A673 (cell line): ENCODE measurements around the gene SLC39A9. TPM values are rescaled to one million over a fixed set of nuclear protein-coding genes. Genes with fewer than 3 reads are reported as not detected.

Experiments
- BruUV-seq: library from RNA; stranded (reverse); fragments of 400-500 nt; replicated peaks from 2 replicates; lab custom pipeline; 2021; lab: Mats Ljungman, UMichigan
- CTCF ChIA-PET: fragments of 300-600 bp; sonication (Branson Sonifier 250); formaldehyde crosslinking; loops from one replicate; lab custom pipeline; 2022; ENCODE audit warnings: antibody characterized with exemption; lab: Charles Lee
- POLR2A ChIA-PET: fragments of 300-600 bp; sonication (Branson Sonifier 250); formaldehyde crosslinking; loops from one replicate; lab custom pipeline; 2022; ENCODE audit warnings: antibody characterized with exemption; ENCODE audit not compliant: low non-redundant PET; lab: Charles Lee
- DNase-seq: peaks from one replicate; pipeline ENCODE4 v3.0.0-alpha.2; 2015; ENCODE audit warnings: low spot score
- H3K27ac ChIP-seq: fragments of 200-600 bp; sonication (generic); 2 replicates; pipeline ENCODE4 v1.5.1; 2016; ENCODE audit warnings: mixed run types, low read depth, mild to moderate bottlenecking, mixed read lengths, antibody characterized with exemption, low read length; ENCODE audit not compliant: poor library complexity, severe bottlenecking
- H3K27me3 ChIP-seq: fragments of 200-600 bp; sonication (generic); replicated peaks from 2 replicates; pipeline ENCODE4 v1.6.1; 2017; ENCODE audit warnings: mixed run types, low read depth, mild to moderate bottlenecking, mixed read lengths, antibody characterized with exemption, low read length; ENCODE audit not compliant: insufficient read depth, poor library complexity
- H3K36me3 ChIP-seq: fragments of 200-600 bp; sonication (generic); 2 replicates; pipeline ENCODE4 v1.6.1; 2016; ENCODE audit warnings: mixed run types, mild to moderate bottlenecking, mixed read lengths, antibody characterized with exemption, low read length; ENCODE audit not compliant: insufficient read depth, poor library complexity, severe bottlenecking
- H3K4me1 ChIP-seq: fragments of 200-600 bp; sonication (generic); 2 replicates; pipeline ENCODE4 v1.6.1; 2017; ENCODE audit warnings: mixed run types, mild to moderate bottlenecking, mixed read lengths, antibody characterized with exemption, low read length; ENCODE audit not compliant: insufficient read depth, poor library complexity, severe bottlenecking
- H3K4me3 ChIP-seq: fragments of 200-600 bp; sonication (generic); 2 replicates; pipeline ENCODE4 v1.5.1; 2016; ENCODE audit warnings: low read depth, mixed run types, mild to moderate bottlenecking, mixed read lengths, low read length; ENCODE audit not compliant: poor library complexity, severe bottlenecking
- H3K9me3 ChIP-seq: fragments of 200-600 bp; sonication (generic); 2 replicates; pipeline ENCODE4 v1.6.1; 2016; ENCODE audit warnings: mixed run types, low read depth, mild to moderate bottlenecking, mixed read lengths, antibody characterized with exemption, low read length; ENCODE audit not compliant: poor library complexity, severe bottlenecking
- CTCF ChIP-seq: fragments of 300-800, 200-600 bp; sonication (generic); conservative IDR thresholded peaks from 2 replicates; pipeline ENCODE4 v1.5.1; 2017; ENCODE audit warnings: low read depth, mild to moderate bottlenecking, antibody characterized with exemption, low read length, moderate library complexity, mixed read lengths
- EZH2 ChIP-seq: fragments of 200-600 bp; sonication (generic); IDR thresholded peaks from 2 replicates; pipeline ENCODE4 v1.6.1; 2017; ENCODE audit warnings: borderline replicate concordance, low read depth, mild to moderate bottlenecking, mixed read lengths, antibody characterized with exemption, low read length; ENCODE audit not compliant: poor library complexity, severe bottlenecking
- intact Hi-C: fragments of 100-400 bp; cut with micrococcal nuclease; formaldehyde crosslinking; loops from one replicate; pipeline ENCODE4 v1.10.0; 2022; ENCODE audit not compliant: unreplicated experiment
- total RNA-seq: library from RNA; stranded (reverse); gene quantifications from 2 replicates; pipeline ENCODE4 v1.2.3, GENCODE V29; 2021

Gene SLC39A9
- total RNA-seq, 1 experiment from 2014 or later: 59.2 TPM

- intact Hi-C loops: no loop called here
- DNase-seq: no peak
- no peak overlapping the region for H3K27ac ChIP-seq
- no peaks in the 10 kb centered on the region for H3K9me3 ChIP-seq
- TF ChIP-seq CTCF (no peak), EZH2 (no peak)
- H3K27me3 ChIP-seq: no peaks in the 10 kb centered on the region
- H3K36me3 ChIP-seq: peaks cover 18% of the 10 kb centered on the region
- no peaks in the 10 kb centered on the region for H3K4me1 ChIP-seq
- ChIA-PET POLR2A (no interaction called here), CTCF (interaction anchor here (0.6 to 1.9 kb wide), 3 partner anchors 16 to 216 kb away, joined by 5 to 10 read pairs (median 5); no protein-coding TSS in a partner anchor)
- no TSS peak for BruUV-seq
- H3K4me3 ChIP-seq: no peak overlapping the region
These were observed 60.6 kb downstream of the SLC39A9 start for GRCh38 chr14:69459122-69459521.

GRCh38 chr14:69460093-69460701, 61.7 kb downstream of the SLC39A9 start:
- CTCF ChIA-PET: interaction anchor here (0.6 to 1.9 kb wide), 6 partner anchors 8 to 331 kb away, joined by 3 to 10 read pairs (median 4); partner anchors contain the start of genes ERH and SLC39A9
- H3K4me1 ChIP-seq: no peaks in the 10 kb centered on the region
- intact Hi-C loops: loop anchor here (1.0 to 5.0 kb wide), 2 partner anchors 218 to 328 kb away; no protein-coding TSS in a partner anchor
- no peaks in the 10 kb centered on the region for H3K9me3 ChIP-seq
- peaks cover 18% of the 10 kb centered on the region for H3K36me3 ChIP-seq
- H3K4me3 ChIP-seq: no peak overlapping the region
- BruUV-seq: no TSS peak
- DNase-seq: peak; percentile 86
- POLR2A ChIA-PET: no interaction called here
- no peak overlapping the region for H3K27ac ChIP-seq
- no peak for TF ChIP-seq EZH2
- peak; percentile 89 for TF ChIP-seq CTCF
- no peaks in the 10 kb centered on the region for H3K27me3 ChIP-seq

- BruUV-seq: no TSS peak
- no peak overlapping the region for H3K4me3 ChIP-seq
- TF ChIP-seq EZH2: no peak
- TF ChIP-seq CTCF: no peak
- intact Hi-C loops: loop anchor here (5.0 kb wide), 1 partner anchor 332 kb away; no protein-coding TSS in a partner anchor
- no peaks in the 10 kb centered on the region for H3K36me3 ChIP-seq
- ChIA-PET CTCF (no interaction called here), POLR2A (interaction anchor here (0.6 kb wide), 1 partner anchor 70 kb away, joined by 3 read pairs; no protein-coding TSS in a partner anchor)
- no peaks in the 10 kb centered on the region for H3K27me3 ChIP-seq
- no peak for DNase-seq
- no peaks in the 10 kb centered on the region for H3K4me1 ChIP-seq
- no peaks in the 10 kb centered on the region for H3K9me3 ChIP-seq
- no peak overlapping the region for H3K27ac ChIP-seq
These were observed 65.9 kb downstream of the SLC39A9 start for GRCh38 chr14:69464379-69464778.
